ENCODE measurements around the gene PRKG1.
"Not testable (repeated sequence)": the region's sequence is repeated elsewhere in the genome, so short reads cannot be mapped to it uniquely, and the experiment has no call there.

Gene PRKG1

DNA sequence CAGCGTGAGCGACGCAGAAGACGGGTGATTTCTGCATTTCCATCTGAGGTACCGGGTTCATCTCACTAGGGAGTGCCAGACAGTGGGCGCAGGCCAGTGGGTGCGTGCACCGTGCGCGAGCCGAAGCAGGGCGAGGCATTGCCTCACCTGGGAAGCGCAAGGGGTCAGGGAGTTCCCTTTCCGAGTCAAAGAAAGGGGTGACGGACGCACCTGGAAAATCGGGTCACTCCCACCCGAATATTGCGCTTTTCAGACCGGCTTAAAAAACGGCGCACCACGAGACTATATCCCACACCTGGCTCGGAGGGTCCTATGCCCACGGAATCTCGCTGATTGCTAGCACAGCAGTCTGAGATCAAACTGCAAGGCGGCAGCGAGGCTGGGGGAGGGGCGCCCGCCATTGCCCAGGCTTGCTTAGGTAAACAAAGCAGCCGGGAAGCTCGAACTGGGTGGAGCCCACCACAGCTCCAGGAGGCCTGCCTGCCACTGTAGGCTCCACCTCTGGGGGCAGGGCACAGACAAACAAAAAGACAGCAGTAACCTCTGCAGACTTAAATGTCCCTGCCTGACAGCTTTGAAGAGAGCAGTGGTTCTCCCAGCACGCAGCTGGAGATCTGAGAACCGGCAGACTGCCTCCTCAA, 1159.2 kb downstream of the PRKG1 start:
- H3K4me1 ChIP-seq (ENCODE audit: control insufficient read depth, insufficient read depth, low read length); H3K36me3 ChIP-seq (ENCODE audit: control insufficient read depth, insufficient read depth, low read length, severe bottlenecking); H3K9me3 ChIP-seq (ENCODE audit: control insufficient read depth, low read length); H3K27me3 ChIP-seq (replicated peaks; ENCODE audit: control insufficient read depth, insufficient read depth, low read length); DNase-seq (ENCODE audit: low read depth); H3K9ac ChIP-seq (ENCODE audit: low read length): not testable (repeated sequence)
- peak overlapping the region; percentile 65 for H3K4me3 ChIP-seq (ENCODE audit: low read length)

DNA sequence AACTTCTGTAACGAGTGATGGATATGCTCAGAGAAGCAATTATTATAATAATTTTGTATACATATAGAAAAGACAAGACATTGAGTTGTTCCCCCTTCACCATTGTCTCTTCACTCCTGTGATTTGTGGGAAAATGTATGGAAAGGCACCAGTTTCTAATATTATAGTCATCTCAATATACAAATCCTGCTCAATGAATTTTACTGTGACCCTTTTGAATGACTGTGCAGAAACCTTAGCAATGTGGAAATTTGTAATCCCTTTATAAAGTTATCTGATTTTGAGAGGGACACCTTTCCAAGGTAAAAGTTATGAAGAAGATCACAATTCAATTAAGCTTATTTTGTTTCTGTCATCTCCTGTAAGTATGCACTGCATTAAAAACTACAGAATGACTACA, 1165.5 kb downstream of the PRKG1 start:
- no peak for DNase-seq (ENCODE audit: low read depth)
- no peaks in the 10 kb centered on the region for H3K9me3 ChIP-seq (ENCODE audit: control insufficient read depth, low read length)
- H3K4me3 ChIP-seq (ENCODE audit: low read length): no peak overlapping the region
- H3K4me1 ChIP-seq (ENCODE audit: control insufficient read depth, insufficient read depth, low read length): no peaks in the 10 kb centered on the region
- H3K9ac ChIP-seq (ENCODE audit: low read length): no peak overlapping the region
- H3K27me3 ChIP-seq (replicated peaks; ENCODE audit: control insufficient read depth, insufficient read depth, low read length): no peaks in the 10 kb centered on the region
- no peaks in the 10 kb centered on the region for H3K36me3 ChIP-seq (ENCODE audit: control insufficient read depth, insufficient read depth, low read length, severe bottlenecking)

DNA sequence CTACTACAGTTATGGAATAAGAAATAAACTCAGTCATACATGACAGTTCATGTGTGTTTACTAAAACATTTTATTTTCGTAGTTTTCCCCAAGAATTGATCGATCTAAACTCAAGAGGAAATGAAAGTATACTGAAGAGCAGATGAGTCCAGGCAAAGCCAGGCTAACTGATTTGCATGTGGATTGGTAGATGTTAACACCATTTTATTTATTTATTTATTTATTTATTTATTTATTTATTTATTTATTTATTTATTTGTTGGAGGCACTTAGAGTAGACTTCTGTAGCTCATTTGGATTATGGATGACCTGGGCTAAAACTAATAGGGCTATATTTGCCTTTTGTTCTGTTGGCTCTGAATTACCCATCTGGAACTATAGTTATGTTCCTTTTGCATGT, 1171.3 kb downstream of the PRKG1 start:
- H3K36me3 ChIP-seq (ENCODE audit: control insufficient read depth, insufficient read depth, low read length, severe bottlenecking): no peaks in the 10 kb centered on the region
- no peaks in the 10 kb centered on the region for H3K4me1 ChIP-seq (ENCODE audit: control insufficient read depth, insufficient read depth, low read length)
- DNase-seq (ENCODE audit: low read depth): no peak
- no peaks in the 10 kb centered on the region for H3K27me3 ChIP-seq (replicated peaks; ENCODE audit: control insufficient read depth, insufficient read depth, low read length)
- H3K4me3 ChIP-seq (ENCODE audit: low read length): no peak overlapping the region
- no peak overlapping the region for H3K9ac ChIP-seq (ENCODE audit: low read length)
- H3K9me3 ChIP-seq (ENCODE audit: control insufficient read depth, low read length): no peaks in the 10 kb centered on the region

DNA sequence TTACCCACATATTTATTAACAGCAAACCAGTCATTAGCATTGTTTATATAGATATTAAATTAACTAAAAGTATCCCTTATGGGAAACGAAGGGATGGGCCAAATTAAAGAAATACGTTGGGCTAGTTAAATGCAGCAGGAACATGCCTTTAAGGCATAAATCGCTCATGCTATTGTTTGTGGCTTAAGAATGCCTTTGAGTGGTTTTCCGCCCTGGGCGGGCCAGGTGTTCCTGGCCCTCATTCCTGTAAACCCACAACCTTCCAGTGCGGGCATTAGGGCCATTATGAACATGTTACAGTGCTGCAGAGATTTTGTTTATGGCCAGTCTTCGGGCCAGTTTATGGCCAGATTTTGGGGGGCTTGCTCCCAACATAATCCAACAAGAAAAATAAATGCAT, 1173.6 kb downstream of the PRKG1 start:
- H3K9ac ChIP-seq (ENCODE audit: low read length); H3K4me1 ChIP-seq (ENCODE audit: control insufficient read depth, insufficient read depth, low read length); H3K36me3 ChIP-seq (ENCODE audit: control insufficient read depth, insufficient read depth, low read length, severe bottlenecking); H3K9me3 ChIP-seq (ENCODE audit: control insufficient read depth, low read length); H3K27me3 ChIP-seq (replicated peaks; ENCODE audit: control insufficient read depth, insufficient read depth, low read length); H3K4me3 ChIP-seq (ENCODE audit: low read length); DNase-seq (ENCODE audit: low read depth): not testable (repeated sequence)

- Histone ChIP-seq H3K4me3 (ENCODE audit: low read length) (no peak overlapping the region), H3K36me3 (ENCODE audit: control insufficient read depth, insufficient read depth, low read length, severe bottlenecking) (no peaks in the 10 kb centered on the region), H3K27me3 (replicated peaks; ENCODE audit: control insufficient read depth, insufficient read depth, low read length) (no peaks in the 10 kb centered on the region), H3K4me1 (ENCODE audit: control insufficient read depth, insufficient read depth, low read length) (no peaks in the 10 kb centered on the region), H3K9me3 (ENCODE audit: control insufficient read depth, low read length) (no peaks in the 10 kb centered on the region), H3K9ac (ENCODE audit: low read length) (no peak overlapping the region)
- DNase-seq (ENCODE audit: low read depth): no peak
Measured at GRCh38 chr10:52248697-52249306, 1174.5 kb downstream of the PRKG1 start.

GRCh38 chr10:52249850-52250395, 1175.6 kb downstream of the PRKG1 start:
- Histone ChIP-seq H3K9ac (ENCODE audit: low read length) (no peak overlapping the region), H3K4me1 (ENCODE audit: control insufficient read depth, insufficient read depth, low read length) (no peaks in the 10 kb centered on the region), H3K9me3 (ENCODE audit: control insufficient read depth, low read length) (no peaks in the 10 kb centered on the region), H3K27me3 (replicated peaks; ENCODE audit: control insufficient read depth, insufficient read depth, low read length) (no peaks in the 10 kb centered on the region), H3K36me3 (ENCODE audit: control insufficient read depth, insufficient read depth, low read length, severe bottlenecking) (no peaks in the 10 kb centered on the region), H3K4me3 (ENCODE audit: low read length) (no peak overlapping the region)
- DNase-seq (ENCODE audit: low read depth): no peak

GRCh38 chr10:52250510-52250909, 1176.2 kb downstream of the PRKG1 start:
- H3K9ac ChIP-seq (ENCODE audit: low read length): no peak overlapping the region
- no peaks in the 10 kb centered on the region for H3K9me3 ChIP-seq (ENCODE audit: control insufficient read depth, low read length)
- H3K27me3 ChIP-seq (replicated peaks; ENCODE audit: control insufficient read depth, insufficient read depth, low read length): no peaks in the 10 kb centered on the region
- H3K36me3 ChIP-seq (ENCODE audit: control insufficient read depth, insufficient read depth, low read length, severe bottlenecking): no peaks in the 10 kb centered on the region
- DNase-seq (ENCODE audit: low read depth): no peak
- no peak overlapping the region for H3K4me3 ChIP-seq (ENCODE audit: low read length)
- H3K4me1 ChIP-seq (ENCODE audit: control insufficient read depth, insufficient read depth, low read length): no peaks in the 10 kb centered on the region

DNA sequence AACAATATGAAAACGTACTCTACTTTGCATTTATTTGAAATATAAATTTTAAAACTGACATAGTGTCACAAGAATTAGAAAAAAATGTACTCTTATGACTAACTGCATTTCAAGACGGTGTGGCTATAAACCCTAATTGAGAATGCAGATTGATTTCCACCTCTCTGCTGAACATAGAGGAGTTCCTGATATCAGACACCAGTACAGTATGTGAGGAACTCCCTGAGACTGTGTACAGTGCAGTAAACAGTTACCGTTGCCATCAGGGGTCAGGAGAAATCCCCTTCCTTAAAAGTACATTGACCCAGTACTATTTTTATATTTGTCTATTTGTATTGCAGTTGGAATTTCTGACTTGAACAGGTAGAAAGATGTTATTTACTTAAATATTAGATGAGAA, 1178.0 kb downstream of the PRKG1 start:
- peaks cover 8% of the 10 kb centered on the region for H3K4me1 ChIP-seq (ENCODE audit: control insufficient read depth, insufficient read depth, low read length)
- no peaks in the 10 kb centered on the region for H3K9me3 ChIP-seq (ENCODE audit: control insufficient read depth, low read length)
- no peaks in the 10 kb centered on the region for H3K36me3 ChIP-seq (ENCODE audit: control insufficient read depth, insufficient read depth, low read length, severe bottlenecking)
- no peak overlapping the region for H3K4me3 ChIP-seq (ENCODE audit: low read length)
- no peaks in the 10 kb centered on the region for H3K27me3 ChIP-seq (replicated peaks; ENCODE audit: control insufficient read depth, insufficient read depth, low read length)
- no peak overlapping the region for H3K9ac ChIP-seq (ENCODE audit: low read length)
- no peak for DNase-seq (ENCODE audit: low read depth)

GRCh38 chr10:52256832-52257691, 1182.8 kb downstream of the PRKG1 start:
- H3K9ac ChIP-seq (ENCODE audit: low read length): no peak overlapping the region
- no peak overlapping the region for H3K4me3 ChIP-seq (ENCODE audit: low read length)
- peaks cover 22% of the 10 kb centered on the region for H3K4me1 ChIP-seq (ENCODE audit: control insufficient read depth, insufficient read depth, low read length)
- no peaks in the 10 kb centered on the region for H3K27me3 ChIP-seq (replicated peaks; ENCODE audit: control insufficient read depth, insufficient read depth, low read length)
- DNase-seq (ENCODE audit: low read depth): no peak
- H3K36me3 ChIP-seq (ENCODE audit: control insufficient read depth, insufficient read depth, low read length, severe bottlenecking): no peaks in the 10 kb centered on the region
- H3K9me3 ChIP-seq (ENCODE audit: control insufficient read depth, low read length): no peaks in the 10 kb centered on the region

- H3K27me3 ChIP-seq (replicated peaks; ENCODE audit: control insufficient read depth, insufficient read depth, low read length): no peaks in the 10 kb centered on the region
- peaks cover 22% of the 10 kb centered on the region for H3K4me1 ChIP-seq (ENCODE audit: control insufficient read depth, insufficient read depth, low read length)
- no peak overlapping the region for H3K9ac ChIP-seq (ENCODE audit: low read length)
- DNase-seq (ENCODE audit: low read depth): no peak
- no peaks in the 10 kb centered on the region for H3K9me3 ChIP-seq (ENCODE audit: control insufficient read depth, low read length)
- no peaks in the 10 kb centered on the region for H3K36me3 ChIP-seq (ENCODE audit: control insufficient read depth, insufficient read depth, low read length, severe bottlenecking)
- no peak overlapping the region for H3K4me3 ChIP-seq (ENCODE audit: low read length)
Measured at GRCh38 chr10:52257692-52258075, 1183.4 kb downstream of the PRKG1 start.

DNA sequence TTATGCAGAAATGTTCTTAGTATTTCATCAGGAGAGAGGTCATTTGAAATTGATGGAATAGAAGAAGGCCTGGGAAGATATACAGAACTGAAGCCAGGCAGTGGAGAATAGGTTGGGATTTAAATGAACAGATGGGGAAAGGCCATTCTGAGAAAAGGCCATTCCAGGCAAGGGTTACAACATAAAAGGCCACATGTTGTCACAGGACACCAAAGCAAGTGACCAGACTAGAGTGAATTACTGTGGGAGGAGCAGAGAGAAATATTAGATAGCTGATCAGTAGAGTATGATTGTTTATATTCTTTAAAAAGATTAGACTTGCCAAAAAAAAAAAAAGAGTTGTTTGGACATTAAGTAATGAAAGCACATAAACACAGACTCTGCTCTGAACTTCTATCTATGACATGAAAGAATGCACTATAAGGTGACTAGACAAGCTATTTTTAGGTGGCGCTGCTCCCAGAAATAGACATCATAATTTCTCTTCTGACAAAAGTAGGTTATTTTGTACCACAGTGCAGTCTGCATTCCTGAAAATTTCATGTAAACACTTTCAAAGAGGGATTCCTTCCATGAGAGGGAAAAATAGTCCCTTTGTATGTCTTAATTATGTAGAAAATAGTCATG, 1184.6 kb downstream of the PRKG1 start:
- Histone ChIP-seq H3K27me3 (replicated peaks; ENCODE audit: control insufficient read depth, insufficient read depth, low read length) (no peaks in the 10 kb centered on the region), H3K9ac (ENCODE audit: low read length) (no peak overlapping the region), H3K4me3 (ENCODE audit: low read length) (peak overlapping the region; percentile 8), H3K36me3 (ENCODE audit: control insufficient read depth, insufficient read depth, low read length, severe bottlenecking) (no peaks in the 10 kb centered on the region), H3K4me1 (ENCODE audit: control insufficient read depth, insufficient read depth, low read length) (peaks cover 22% of the 10 kb centered on the region), H3K9me3 (ENCODE audit: control insufficient read depth, low read length) (no peaks in the 10 kb centered on the region)
- no peak for DNase-seq (ENCODE audit: low read depth)

Measured in adipocyte (in vitro differentiated cells).